ENCODE data around the gene FNBP1. TPM values are rescaled to one million over a fixed set of nuclear protein-coding genes. Genes with fewer than 3 reads are reported as not detected.
A peak's percentile ranks its signal among the peaks of the same experiment; 100 is the strongest.

FNBP1 gene
- total and polyA plus RNA-seq, 10 of the 15 experiments (the other 5 are each of a cell fraction or from before 2014, with no cell fraction given): 64.5 to 353 (median 179) TPM

GRCh38 chr9:130026583-130027340 is 16.2 kb downstream of the FNBP1 start:
- ATAC-seq (no peak), FAIRE-seq (no peak), DNase-seq (ENCODE audit: low read depth, low spot score) (no peak)
- peak overlapping the region; percentile 71 for H3K4me3 ChIP-seq
- peaks cover 98% of the 10 kb centered on the region for H3K79me2 ChIP-seq (ENCODE audit: control insufficient read depth, insufficient read depth, low read length)
- H3K4me1 ChIP-seq (ENCODE audit: control insufficient read depth, insufficient read depth, low read length): peaks cover 88% of the 10 kb centered on the region
- SMC1A ChIA-PET (ENCODE audit: uncharacterized antibody, unreplicated experiment): interaction anchor here (0.9 to 28.7 kb wide), 10 partner anchors 8 to 140 kb away, joined by 4 to 763 read pairs (median 7); no protein-coding TSS in a partner anchor
- no peak overlapping the region for H2AFZ ChIP-seq (ENCODE audit: control insufficient read depth, low read depth, low read length)
- peak overlapping the region; percentile 77 for H3K4me2 ChIP-seq (ENCODE audit: control insufficient read depth, insufficient read depth)
- in situ Hi-C loops (cut with MboI): loop anchor here (25.0 kb wide), 1 partner anchor 1686 kb away; no protein-coding TSS in a partner anchor
- POLR2A ChIA-PET: interaction anchor here (0.5 to 14.0 kb wide), 9 partner anchors 9 to 140 kb away, joined by 3 to 220 read pairs (median 7); partner anchors contain the start of gene FNBP1
- BruUV-seq (replicated peaks): no TSS peak
- CTCF ChIA-PET: interaction anchor here (1.5 to 5.1 kb wide), 2 partner anchors 9 to 12 kb away, joined by 6 to 20 read pairs; no protein-coding TSS in a partner anchor
- 0% methylated on average over 2 of the region's 2 CpGs for WGBS (ENCODE audit: insufficient coverage, insufficient replicate concordance, low lambda C conversion rate, missing lambda C conversion rate)
- no peaks in the 10 kb centered on the region for H3K27me3 ChIP-seq (replicated peaks in 1 of 2; ENCODE audit: control insufficient read depth in 2 of 2, insufficient read depth in 2 of 2, low read length in 1 of 2)
- intact Hi-C loops (cut with micrococcal nuclease; ENCODE audit: unreplicated experiment): no loop called here
- peak overlapping the region; percentile 66 for H3K9ac ChIP-seq (ENCODE audit: control insufficient read depth, insufficient read depth, low read length)
- H3K36me3 ChIP-seq (ENCODE audit: control insufficient read depth in 2 of 2, insufficient read depth in 2 of 2, low read length in 1 of 2): peaks cover 4 to 26% of the 10 kb centered on the region in 2 experiments; a peak in 2 of 4 replicates
- peaks cover 5% of the 10 kb centered on the region for H4K20me1 ChIP-seq (ENCODE audit: control insufficient read depth, insufficient read depth)
- RAD21 ChIA-PET (ENCODE audit: unreplicated experiment): interaction anchor here (0.7 to 17.1 kb wide), 9 partner anchors 6 to 94 kb away, joined by 3 to 418 read pairs (median 49); partner anchors contain the start of gene FNBP1
- H3K27ac ChIP-seq (ENCODE audit: control insufficient read depth, insufficient read depth): peak overlapping the region; percentile 83
- H3K9me3 ChIP-seq (replicated peaks; ENCODE audit: control insufficient read depth, insufficient read depth, low read length): no peaks in the 10 kb centered on the region
- TF ChIP-seq NBN (IDR thresholded peaks at IDR 0.05): peak; percentile 47; the same call in 1 of the 2 replicates
- 0 out of 2 replicates have a peak, but pooled peaks have one; percentile 45 for TF ChIP-seq MTA3 (IDR thresholded peaks at IDR 0.05; ENCODE audit: borderline replicate concordance, low read length)
- peak; percentile 76 for TF ChIP-seq RAD51 (IDR thresholded peaks at IDR 0.05)
- peak in 1 of 2 experiments; percentile 82; a peak in 2 of 4 replicates for TF ChIP-seq ETV6 (conservative IDR thresholded peaks at IDR 0.05 in 1 of 2, IDR thresholded peaks at IDR 0.05 in 1 of 2; ENCODE audit: borderline replicate concordance in 1 of 2, low read depth in 1 of 2)
- TF ChIP-seq EED (IDR thresholded peaks at IDR 0.05; ENCODE audit: low read depth): no peak
- TF ChIP-seq PKNOX1 (IDR thresholded peaks at IDR 0.05): peak; percentile 58; the same call in 1 of the 2 replicates
- TF ChIP-seq BHLHE40 (IDR thresholded peaks at IDR 0.05; ENCODE audit: borderline replicate concordance in 1 of 2, low read depth in 2 of 2, low read length in 1 of 2): peak in 1 of 2 experiments; percentile 26; a peak in 1 of 4 replicates
- TF ChIP-seq PAX8 (IDR thresholded peaks at IDR 0.05): no peak
- TF ChIP-seq HDAC6 (IDR thresholded peaks at IDR 0.05; ENCODE audit: unreplicated experiment): no peak
- TF ChIP-seq ATF7 (IDR thresholded peaks at IDR 0.05; ENCODE audit: low read depth): peak; percentile 47
- no peak for TF ChIP-seq IKZF2 (IDR thresholded peaks at IDR 0.05)
- TF ChIP-seq IRF4 (IDR thresholded peaks at IDR 0.05; ENCODE audit: low read depth, low read length): no peak
- TF ChIP-seq FOS (IDR thresholded peaks at IDR 0.05; ENCODE audit: borderline replicate concordance, extremely low read depth, insufficient read length): no peak
- no peak for TF ChIP-seq ATF2 (IDR thresholded peaks at IDR 0.05; ENCODE audit: low read length)
- 0 out of 2 replicates have a peak, but pooled peaks have one; percentile 22 for TF ChIP-seq CREM (IDR thresholded peaks at IDR 0.05; ENCODE audit: low read depth)
- 0 out of 2 replicates have a peak, but pooled peaks have one; percentile 28 for TF ChIP-seq HDGF (IDR thresholded peaks at IDR 0.05)
- 0 out of 2 replicates have a peak, but pooled peaks have one; percentile 13 for TF ChIP-seq TCF7 (IDR thresholded peaks at IDR 0.05; ENCODE audit: borderline replicate concordance)
- no peak for TF ChIP-seq ZBTB11 (CRISPR knock-in tag; IDR thresholded peaks at IDR 0.05)
